Activated T-helper 1 cell treated with anti-CD3 and anti-CD28 coated beads, Interleukin-2, amount 50 U/mL, for 16 hours (primary cell): ENCODE results near the gene SLC13A4.

Experiments
- DNase-seq, 2 donors: peaks; one replicate each; pipeline ENCODE4 v3.0.0-alpha.2; 2020; ENCODE audit warnings: low read depth in 1 of 2, low spot score in 1 of 2

The SLC13A4 gene

DNA sequence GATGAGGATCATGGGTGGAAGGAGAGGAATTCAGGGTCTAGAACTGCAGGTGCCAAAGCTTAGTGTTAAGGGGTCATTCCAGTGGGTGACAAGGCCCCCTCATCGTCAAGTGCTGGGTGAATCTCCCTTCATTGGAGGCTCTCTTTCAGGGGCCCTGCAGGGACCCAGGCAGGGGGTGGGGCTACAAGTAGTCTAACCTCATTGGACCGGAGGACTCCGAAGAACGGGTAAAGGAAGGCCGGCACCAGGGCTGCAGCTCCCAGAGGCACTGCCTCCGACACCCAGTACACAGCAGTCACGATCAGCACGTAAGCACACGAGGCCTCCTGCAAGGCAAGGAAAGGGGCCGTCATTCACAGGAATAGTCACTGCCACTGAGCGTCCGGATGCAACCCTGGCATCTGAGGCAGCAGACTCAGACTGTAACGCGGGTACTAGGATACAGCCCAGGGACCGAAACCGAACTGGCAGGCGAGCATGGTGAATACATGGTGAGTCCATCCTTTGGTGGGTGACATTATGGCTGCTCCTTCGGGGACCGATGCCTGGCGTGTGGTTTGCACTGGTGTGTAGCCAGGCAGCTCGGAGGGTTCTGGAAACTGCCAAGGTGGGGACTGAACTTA lies 6.7 kb downstream of the SLC13A4 start:
- no peak for DNase-seq

DNA sequence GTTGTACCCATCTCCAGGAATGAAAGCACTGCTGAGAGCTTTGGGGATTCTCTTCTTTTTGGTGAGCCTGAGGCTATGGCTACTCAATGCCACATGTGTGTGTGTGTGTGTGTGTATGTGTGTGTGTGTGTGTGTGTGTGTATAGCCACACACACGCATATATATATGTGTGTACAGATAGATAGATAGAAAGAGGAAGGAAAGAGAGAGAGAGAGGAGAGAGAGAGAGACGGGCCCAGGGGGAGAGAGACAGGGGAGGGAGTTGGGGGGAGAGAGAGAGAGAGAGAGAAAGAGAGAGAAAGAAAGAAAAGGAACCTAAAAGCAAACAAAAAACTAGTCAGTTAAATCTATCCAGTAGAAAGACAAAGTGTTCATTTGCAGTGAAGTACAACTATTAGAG lies 8.3 kb downstream of the SLC13A4 start:
- no peak for DNase-seq

DNA sequence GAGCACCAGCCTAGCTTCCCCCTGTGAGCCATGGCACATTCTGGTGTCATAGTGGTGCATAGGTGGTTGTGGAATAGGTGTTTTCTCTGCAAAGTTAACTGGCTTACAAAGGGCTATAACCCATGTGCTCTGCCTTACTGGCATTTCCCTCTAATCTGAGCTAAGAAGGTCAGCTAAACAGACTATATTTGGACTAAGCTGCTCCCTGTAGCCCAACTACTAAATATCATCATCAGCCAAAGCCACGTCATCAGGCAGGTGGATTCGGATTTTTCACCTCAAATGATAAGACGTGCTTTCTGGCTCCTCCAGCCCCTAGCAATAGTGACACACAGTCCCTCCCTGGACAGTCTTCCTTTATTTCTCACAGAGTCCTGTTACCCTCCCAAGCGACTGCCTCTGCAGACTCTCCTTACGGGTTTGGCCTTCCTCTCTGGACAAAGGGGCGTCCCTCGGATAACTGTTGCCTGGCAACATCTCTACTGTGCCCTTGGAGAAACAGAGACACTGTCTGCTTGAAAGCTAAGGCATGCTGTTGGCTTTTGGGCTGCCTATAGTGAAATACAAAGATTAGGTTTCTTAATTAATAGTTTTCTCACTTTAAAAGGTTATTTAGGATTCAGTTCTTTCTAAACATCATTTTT lies 9.1 kb downstream of the SLC13A4 start:
- no peak for DNase-seq

DNA sequence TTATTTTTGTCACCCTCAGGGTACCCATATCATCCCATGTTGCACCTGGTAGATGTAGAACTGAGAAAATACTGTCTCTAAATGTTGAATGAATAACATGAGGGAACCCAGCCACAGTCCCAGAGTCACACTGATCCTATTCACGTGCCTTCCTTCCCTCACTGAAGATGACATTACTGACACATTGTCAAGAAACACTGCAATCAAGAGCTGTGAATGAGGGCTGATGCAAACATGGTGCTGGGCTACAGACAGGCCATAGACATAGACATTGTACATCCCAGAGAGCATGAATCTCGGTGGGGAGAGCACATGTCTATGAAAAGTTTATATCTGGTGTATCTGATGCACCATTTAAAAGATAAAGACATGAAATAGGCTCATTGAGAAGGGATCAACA lies 9.8 kb downstream of the SLC13A4 start:
- DNase-seq: no peak

DNA sequence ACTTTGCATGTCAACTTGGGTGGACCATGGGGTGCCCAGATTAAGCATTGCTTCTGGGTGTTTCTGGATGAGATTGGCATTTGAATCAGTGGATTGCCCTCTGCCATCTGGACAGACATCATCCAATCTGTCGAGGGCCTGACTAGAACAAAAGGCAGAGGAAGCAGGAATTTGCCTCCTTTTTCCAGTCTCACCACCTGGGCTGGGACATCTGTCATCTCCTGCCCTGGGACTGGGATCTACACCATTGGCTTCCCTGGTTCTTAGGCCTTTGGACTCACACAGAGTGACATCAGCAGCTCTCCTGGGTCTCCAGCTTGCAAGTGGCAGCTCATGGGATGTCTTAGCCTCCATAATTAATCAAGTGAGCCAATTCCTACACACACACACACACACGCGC lies 10.3 kb downstream of the SLC13A4 start:
- DNase-seq: no peak

DNA sequence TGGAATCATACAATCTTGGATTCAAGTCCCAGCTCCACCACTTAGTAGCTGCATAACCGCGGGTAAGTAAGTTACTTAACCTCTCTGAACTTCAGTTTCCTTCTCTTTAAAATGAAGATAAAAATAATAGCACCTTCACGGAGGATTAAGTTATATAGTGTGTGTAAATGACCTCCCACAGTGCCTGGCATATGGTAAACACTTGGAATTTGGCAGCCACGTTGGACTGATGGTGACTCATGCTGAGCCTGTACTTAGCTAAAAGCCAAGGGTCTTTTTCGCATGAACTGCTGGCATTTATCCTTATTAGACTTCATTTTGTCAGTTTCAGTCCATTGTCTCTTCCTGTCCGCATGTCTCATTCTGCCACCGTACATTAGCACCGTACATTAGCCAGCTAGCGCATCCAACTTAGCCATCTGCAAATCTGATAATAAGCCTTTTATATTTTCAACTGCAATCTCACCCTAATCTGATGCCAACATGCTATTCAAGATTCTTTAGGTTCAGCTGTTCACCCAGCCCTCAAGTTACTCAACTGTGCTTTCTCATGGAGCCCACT lies 11.2 kb downstream of the SLC13A4 start:
- DNase-seq: no peak

DNA sequence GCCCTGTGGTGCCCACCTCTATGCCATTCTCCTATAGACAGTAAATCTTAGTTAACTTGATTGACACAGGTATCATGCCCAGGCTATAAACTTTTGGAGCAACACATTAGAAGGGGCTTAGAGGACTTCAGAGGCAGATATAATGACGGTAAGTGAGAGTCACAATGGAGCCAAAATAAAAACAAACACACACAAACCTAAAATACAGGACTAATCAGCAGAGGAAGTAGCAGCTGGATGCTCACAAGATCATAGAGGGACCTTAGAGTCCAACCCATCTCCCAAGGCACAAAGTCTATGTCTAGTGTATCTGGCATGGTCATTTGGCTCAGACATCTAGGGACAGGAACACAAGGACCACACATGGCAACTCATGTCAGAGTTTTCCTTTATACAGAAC lies 12.3 kb downstream of the SLC13A4 start:
- no peak for DNase-seq

DNA sequence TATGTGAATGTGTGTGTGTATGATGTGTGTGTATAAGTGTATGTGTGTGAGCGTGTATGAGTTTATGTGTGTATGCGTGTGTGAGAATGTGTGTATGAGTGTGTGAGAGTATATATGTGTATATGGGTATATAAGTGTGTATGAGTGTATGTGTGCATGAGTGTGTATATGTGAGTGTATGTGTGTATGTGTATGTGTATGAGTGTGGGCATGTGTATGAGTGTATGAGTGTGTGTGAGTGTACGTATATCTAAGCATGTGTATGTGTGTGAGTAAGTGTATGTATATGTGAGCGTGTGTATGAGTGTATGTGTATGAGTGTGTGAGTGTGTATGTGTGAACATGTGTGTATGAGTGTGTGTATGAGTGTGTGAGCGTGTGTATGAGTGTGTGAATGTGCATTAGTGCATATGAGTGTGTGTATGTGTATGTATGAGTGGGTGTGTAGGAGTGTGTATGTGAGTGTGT lies 12.9 kb downstream of the SLC13A4 start:
- DNase-seq: no peak

DNA sequence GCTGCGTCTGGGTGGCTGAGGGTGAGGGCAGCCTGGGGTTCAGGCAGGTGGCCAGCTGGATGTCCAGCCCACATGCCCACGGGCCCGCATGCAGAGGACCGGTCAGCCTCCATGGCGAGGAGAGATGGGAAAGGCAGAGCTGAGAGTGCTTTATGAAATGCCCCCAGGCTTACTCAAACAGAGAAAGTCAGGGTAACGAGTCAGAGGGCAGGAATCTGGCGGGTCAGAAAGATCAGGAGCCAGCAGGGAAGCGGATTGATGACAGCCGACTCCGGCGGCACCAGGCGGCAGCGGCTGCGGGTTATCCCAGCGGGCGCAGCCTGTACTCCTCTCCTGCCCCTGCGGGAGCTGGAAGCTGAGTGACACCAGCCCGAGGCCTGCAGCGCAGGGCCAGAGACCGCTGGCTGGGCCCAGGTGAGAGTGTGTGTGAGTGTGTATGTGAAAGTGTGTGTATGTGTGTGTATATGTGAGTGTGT lies 13.4 kb downstream of the SLC13A4 start:
- no peak for DNase-seq

DNA sequence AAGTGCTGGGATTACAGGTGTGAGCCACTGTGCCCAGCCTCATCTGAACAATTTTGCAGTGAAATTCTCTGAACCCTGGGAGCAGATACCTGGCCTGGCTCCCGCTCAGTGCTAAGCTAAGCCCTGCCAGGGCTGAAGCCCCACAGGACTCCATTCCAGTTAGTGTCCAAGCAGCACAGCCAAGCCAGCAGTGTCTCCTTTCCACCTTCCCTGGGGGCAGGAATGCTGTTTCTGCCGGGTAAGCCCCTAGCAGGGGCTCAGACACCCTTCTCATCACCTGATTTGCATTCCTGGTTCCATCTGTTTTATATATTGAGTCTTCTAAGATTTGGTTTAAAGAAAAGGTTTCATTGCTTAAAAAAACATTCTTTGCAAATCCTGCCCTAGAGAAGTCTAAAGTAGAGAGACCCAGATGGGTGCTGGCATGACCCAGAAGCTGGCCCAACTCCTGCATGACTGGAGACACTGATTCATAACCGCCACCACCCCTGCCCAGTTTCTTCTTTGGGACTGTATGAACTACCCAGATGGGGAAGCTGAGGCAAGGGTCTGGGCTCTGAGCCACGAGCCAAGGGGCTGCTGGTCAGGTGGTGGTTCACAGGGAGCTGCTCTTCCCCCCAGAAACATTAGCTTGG lies 14.0 kb downstream of the SLC13A4 start:
- no peak for DNase-seq

DNA sequence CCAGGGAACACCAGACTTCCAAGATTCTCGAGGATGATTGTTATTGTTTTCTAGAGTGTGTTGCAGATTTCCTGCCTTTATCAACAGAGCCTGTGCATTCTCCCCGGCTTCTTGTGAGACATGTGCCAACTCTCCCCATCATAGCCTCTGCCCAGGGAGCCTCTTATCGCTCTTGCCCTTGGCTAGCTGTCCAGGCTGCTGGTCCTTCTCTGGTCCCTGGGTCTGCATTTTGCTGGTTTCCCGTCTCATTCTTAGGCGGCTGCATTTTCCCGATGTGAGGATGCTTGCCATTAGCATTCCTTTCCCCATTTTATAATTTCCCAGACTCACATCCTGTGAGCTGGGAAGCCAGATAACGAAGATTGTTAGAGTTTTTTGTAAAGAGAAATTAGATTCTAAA lies 15.2 kb downstream of the SLC13A4 start:
- DNase-seq: no peak

DNA sequence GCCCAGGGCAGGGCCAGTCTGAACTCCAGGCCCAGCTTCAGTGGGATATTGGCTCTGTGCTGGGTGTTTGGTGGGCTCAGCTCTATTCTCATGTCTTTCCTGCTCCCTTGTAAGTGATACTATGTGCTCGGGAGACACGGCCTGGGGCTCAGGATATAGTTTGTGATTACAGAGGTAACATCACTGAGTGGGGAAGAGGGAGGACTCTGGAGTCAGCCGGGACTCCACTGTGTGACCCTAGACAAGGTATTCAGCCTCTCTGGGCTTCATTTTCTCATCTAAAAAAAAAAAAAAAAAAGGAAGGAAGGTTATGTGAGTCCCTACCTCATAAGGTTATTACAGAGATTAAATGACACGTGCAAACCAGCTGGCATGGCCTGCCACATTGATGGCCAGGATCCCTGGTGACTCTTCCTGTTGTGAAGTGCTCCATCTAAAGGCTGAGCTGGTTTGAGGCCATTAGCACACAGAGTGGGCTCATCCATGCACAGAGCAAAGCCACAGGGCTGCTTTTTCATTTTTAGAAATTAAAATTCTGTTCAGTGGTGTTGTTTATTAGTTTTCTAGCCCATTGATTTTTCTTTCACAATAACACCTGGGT lies 15.7 kb downstream of the SLC13A4 start:
- no peak for DNase-seq

DNA sequence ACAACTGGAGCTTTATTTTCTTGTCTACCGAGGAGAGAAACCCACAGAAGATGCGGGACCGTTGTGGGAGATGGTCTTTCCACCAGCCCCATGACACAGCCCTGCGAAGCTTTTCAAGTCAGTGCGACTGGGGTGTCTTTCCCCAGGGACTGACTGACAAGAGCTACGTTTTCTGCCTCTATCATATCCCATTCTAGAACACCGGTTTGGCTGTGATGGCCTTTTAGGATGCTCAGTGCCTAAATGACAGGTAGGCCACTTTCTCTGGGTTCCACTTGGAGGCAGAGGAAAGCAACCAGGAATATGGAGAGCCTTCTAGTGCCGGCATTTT lies 16.9 kb downstream of the SLC13A4 start:
- no peak for DNase-seq

DNA sequence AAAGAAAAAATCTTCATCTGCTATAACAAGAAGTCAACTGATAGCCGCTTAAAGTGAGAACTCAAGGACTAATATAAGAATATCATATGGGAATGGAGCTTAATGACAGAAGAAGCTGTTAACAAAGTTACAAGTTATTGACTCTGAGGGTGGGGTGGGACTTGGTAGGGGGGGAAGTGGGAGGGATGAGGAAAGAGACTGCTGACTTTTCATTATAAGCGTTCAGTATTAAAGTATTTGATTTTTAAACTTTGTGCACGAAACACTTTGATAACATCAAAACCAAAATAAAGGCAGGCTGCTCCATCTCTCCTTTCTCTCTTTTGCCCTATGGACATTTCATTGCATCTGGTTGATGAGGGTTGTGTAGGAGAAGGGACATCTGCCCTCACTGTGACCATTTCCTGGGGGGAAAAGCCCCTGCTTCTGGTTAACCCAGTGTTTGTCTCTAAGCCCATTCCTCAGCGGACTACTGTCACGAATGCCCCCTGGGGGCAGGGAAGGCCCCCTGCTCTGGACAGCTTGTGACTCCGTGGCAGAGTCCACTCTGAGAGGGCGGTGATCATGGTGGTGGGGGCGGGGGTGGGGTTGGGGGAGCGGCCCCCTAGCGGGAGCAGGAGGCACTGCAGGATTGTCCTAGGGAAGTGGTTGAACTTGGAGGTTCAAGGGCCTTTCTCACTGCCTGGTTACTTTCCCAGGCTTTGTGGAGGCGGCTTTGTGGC lies 17.4 kb downstream of the SLC13A4 start:
- DNase-seq: no peak

DNA sequence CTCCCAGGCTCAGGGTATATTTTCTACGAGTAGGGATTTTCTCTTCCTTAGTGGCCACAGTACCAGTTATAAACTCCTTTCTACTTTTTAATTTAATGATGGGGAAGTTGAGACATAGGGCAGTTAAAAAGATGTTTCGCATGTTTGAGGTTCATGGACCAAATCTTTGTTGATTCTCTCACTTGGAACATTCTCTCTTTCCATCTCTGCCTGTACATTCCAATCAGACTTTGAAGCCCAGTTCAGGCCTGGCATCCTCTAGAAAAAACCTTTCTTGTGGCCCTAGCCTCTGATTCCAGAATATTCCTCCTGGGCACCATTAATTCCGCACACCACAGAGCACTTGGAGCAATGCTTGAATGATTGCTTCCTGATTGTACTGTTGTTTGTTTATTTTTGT lies 18.5 kb downstream of the SLC13A4 start:
- DNase-seq: no peak

DNA sequence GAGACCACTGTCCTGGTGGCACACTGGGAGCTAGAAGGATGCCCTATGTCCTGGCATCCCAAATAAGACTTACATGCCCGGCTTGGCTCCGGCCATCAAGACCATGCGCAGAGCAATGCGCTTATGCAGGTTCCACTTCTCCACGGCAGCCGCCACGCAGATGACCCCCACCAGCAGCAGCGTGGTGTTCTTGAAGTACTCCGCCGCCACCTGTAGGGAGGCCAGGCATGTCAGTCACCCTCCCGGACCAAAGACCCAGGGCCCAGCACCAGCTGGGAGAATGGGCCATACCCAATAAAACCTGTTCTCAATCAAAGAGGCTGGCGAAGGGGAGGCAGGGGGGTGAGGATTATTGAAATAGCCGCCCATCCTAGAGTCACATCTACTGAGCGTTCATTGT lies 19.9 kb downstream of the SLC13A4 start:
- no peak for DNase-seq

DNA sequence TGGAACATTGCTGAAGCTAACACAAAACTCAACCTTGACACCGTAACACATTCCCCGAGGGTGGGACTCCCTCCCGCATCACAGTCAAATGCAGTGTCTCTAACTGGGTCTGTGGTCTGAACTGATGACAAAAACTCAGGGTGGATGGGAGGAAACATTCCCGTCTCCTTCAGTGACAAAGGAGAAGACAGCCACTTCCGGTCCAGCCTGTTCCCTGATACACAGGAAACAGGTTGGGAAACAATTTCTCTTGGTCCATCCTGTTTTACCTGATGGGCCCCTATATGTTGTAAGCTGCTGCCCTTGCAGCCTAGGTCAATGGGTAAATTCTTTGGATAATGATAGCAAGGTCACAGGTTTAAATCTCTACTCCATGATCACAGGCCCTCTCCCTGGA lies 20.4 kb downstream of the SLC13A4 start:
- no peak for DNase-seq

DNA sequence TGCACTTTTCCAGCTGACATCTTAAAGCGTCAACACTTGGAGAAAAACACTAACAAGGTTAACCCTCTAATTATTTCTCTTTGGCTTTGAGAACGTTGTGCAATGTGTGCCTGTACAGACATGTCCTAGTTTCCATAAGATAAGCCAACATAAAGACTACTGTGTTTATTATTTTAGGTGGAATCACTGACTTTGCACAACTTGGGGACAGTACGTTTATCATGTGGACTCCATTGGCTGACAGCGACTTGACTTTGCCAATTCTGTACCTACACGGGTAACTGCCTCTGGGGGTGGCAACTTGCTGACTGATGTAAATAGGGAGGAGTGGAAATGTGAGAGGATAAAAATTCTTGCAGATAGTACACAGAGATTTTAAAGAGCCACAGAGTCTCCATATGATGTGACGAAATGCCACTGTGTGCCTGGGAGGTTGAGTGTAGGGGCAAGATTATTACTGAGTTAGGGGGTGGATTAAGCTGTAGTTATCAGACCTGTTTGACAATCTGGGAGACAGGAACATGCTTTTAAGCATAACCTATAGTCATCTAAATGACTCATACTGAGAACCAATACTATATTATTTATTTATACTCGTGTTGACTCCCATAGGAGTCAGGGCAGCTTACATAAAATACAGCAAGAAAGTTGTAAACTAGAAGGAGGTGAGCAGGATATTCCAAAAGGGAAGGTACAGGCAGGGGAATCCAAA lies 21.0 kb downstream of the SLC13A4 start:
- no peak for DNase-seq

DNA sequence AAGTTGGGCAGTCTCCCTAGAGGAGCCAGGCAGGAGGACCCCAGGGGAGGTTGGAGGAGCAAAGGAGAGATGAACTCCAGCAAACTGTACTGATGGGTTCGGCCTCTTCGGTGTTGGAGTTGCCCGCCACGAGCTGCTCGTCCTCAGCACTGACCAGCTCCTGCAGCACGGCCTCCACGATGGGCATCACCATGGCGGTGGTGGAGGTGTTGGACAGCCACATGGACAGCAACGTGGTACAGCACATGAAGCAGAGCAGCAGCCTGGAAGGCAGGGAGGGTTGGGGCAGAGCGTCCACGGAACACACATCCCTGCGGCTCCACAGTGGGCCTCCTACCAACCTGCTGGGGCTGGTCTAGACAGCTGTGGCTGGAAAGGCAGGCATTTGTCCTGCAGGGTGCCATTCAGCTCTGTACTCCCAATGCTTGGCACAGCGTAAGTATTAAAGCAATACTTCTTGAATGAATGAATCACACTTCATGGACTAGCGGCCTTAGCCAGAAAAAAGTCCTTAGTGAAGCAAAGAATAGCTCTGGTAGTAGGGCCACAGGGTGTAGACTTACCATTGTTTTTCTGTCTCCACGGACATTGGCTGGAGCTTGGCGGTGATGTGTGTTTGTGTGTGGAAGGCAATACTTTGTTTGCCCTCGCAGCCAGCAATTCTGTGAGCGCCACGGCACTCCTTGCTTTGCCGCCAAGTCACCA lies 21.8 kb downstream of the SLC13A4 start:
- DNase-seq: no peak

DNA sequence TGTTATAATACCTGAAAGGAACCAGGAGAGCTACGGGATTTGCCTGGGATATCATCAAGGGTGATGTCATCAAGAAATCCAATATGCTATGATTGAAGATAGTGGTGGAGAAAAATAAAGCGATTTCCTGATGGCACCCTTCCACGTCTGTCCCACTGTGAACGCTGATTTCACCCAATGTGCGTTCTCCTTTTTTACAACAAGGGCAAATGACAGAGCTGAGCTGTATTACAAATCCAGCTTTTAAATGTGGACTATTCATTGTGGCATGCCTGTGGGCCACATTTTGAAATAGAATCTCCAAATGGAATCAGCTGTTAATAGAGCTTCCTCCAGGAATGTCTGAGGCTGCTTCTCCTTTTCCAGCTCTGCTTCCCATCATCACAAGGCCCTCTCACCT lies 23.3 kb downstream of the SLC13A4 start:
- DNase-seq: no peak
